ENCODE measurements around the gene RCCD1.

DNA sequence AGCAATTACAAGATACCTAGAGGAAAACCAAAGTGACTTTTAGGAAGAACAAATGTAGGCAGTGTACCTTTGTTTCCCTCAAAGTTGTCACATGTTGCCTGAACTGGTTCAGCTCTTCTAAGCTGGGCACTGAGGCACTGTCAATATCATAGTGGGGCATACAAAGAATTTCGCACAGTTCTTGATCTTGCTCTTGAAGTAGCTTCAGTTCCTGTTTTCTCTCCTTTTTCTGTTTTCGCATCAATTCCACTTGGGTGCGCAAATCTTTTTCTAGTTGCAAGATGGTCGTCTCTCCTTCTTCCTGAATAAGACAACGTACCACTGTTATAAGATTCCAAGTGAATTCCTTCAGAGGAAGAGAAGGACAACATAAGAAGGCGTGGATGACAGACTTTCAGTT is 27.0 kb downstream of the RCCD1 start:
- TF ChIP-seq, protein P1, sequence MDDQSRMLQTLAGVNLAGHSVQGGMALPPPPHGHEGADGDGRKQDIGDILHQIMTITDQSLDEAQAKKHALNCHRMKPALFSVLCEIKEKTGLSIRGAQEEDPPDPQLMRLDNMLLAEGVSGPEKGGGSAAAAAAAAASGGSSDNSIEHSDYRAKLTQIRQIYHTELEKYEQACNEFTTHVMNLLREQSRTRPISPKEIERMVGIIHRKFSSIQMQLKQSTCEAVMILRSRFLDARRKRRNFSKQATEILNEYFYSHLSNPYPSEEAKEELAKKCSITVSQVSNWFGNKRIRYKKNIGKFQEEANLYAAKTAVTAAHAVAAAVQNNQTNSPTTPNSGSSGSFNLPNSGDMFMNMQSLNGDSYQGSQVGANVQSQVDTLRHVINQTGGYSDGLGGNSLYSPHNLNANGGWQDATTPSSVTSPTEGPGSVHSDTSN (CRISPR knock-in tag; IDR thresholded peaks at IDR 0.05): no peak
- TF ChIP-seq ZNF521 (tag by site-specific recombination; IDR thresholded peaks at IDR 0.05) (no peak), ZNF146 (tag by site-specific recombination; IDR thresholded peaks at IDR 0.05) (no peak), ZNF768 (tag by site-specific recombination; IDR thresholded peaks at IDR 0.05) (no peak)
- TF ChIP-seq, protein P2, sequence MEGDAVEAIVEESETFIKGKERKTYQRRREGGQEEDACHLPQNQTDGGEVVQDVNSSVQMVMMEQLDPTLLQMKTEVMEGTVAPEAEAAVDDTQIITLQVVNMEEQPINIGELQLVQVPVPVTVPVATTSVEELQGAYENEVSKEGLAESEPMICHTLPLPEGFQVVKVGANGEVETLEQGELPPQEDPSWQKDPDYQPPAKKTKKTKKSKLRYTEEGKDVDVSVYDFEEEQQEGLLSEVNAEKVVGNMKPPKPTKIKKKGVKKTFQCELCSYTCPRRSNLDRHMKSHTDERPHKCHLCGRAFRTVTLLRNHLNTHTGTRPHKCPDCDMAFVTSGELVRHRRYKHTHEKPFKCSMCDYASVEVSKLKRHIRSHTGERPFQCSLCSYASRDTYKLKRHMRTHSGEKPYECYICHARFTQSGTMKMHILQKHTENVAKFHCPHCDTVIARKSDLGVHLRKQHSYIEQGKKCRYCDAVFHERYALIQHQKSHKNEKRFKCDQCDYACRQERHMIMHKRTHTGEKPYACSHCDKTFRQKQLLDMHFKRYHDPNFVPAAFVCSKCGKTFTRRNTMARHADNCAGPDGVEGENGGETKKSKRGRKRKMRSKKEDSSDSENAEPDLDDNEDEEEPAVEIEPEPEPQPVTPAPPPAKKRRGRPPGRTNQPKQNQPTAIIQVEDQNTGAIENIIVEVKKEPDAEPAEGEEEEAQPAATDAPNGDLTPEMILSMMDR (tag by site-specific recombination; IDR thresholded peaks at IDR 0.05): no peak

All from HEK293 (cell line).